Suprapubic skin (tissue), 4 donors: ENCODE data around the gene JMJD4. TPM values are rescaled to one million over a fixed set of nuclear protein-coding genes. Genes with fewer than 3 reads are reported as not detected.

ENCODE experiments used
- DNase-seq, 2 donors: peaks; one replicate each; pipeline ENCODE4 v3.0.0-alpha.2; 2019; ENCODE audit warnings: low spot score in 2 of 2
- H3K27ac ChIP-seq: fragments of 200-600 bp; sonication (generic); one replicate; pipeline ENCODE4 v1.5.1; 2019
- H3K27me3 ChIP-seq: fragments of 200-600 bp; sonication (generic); one replicate; pipeline ENCODE4 v1.5.1; 2019
- H3K36me3 ChIP-seq: fragments of 200-600 bp; sonication (generic); one replicate; pipeline ENCODE4 v1.5.1; 2019
- H3K4me1 ChIP-seq: fragments of 200-600 bp; sonication (generic); one replicate; pipeline ENCODE4 v1.5.1; 2019
- H3K4me3 ChIP-seq: fragments of 200-600 bp; sonication (generic); one replicate; pipeline ENCODE4 v1.5.1; 2019; ENCODE audit warnings: mild to moderate bottlenecking
- H3K9me3 ChIP-seq: fragments of 200-600 bp; sonication (generic); one replicate; pipeline ENCODE4 v1.5.1; 2019
- EP300 ChIP-seq: sonication (generic); formaldehyde crosslinking; IDR thresholded peaks from one replicate; pipeline ENCODE4 v1.6.1; 2017; ENCODE audit warnings: antibody characterized with exemption
- POLR2A ChIP-seq, 2 donors: fragments of 450-650 bp; IDR thresholded peaks; one replicate each; pipeline ENCODE4 v1.6.1; 2017; ENCODE audit warnings: antibody characterized with exemption in 2 of 2, mild to moderate bottlenecking in 2 of 2, moderate library complexity in 2 of 2
- POLR2AphosphoS5 ChIP-seq, 3 donors: sonication (generic); formaldehyde crosslinking; IDR thresholded peaks; one replicate each; pipeline ENCODE4 v1.6.1; 2017; ENCODE audit warnings: antibody characterized with exemption in 3 of 3
- WGBS: methylation state at CpG from one replicate; pipeline ENCODE4 v1.1.5; 2018; 5-methylcytosine and 5-hydroxymethylcytosine counted together
- total RNA-seq, 4 donors: library from RNA; depleted of rRNA; stranded (reverse); fragments of >200 nt; gene quantifications; one replicate each; pipeline ENCODE4 v1.1.0, GENCODE V29; 2016
- TF ChIP-seq, protein P1 (sequence below), 2 donors: fragments of 200-600 bp in 1 of 2; fragments of 450-650 bp in 1 of 2; sonication (generic) in 1 of 2; IDR thresholded peaks; one replicate each; pipeline ENCODE4 v1.5.1; 2016 to 2019; ENCODE audit warnings: antibody characterized with exemption in 2 of 2, mild to moderate bottlenecking in 1 of 2, moderate library complexity in 1 of 2

The JMJD4 gene
- total RNA-seq, 4 donors from 2014 or later: 9.9 to 24.2 (median 16.5) TPM

- H3K9me3 ChIP-seq: no peaks in the 10 kb centered on the region
- H3K4me1 ChIP-seq: peaks cover 6% of the 10 kb centered on the region
- no peaks in the 10 kb centered on the region for H3K27me3 ChIP-seq
- H3K36me3 ChIP-seq: peaks cover 44% of the 10 kb centered on the region
- no peak overlapping the region for H3K4me3 ChIP-seq
- H3K27ac ChIP-seq: no peak overlapping the region
- DNase-seq: no peak
- no peak for TF ChIP-seq POLR2A (IDR thresholded peaks at IDR 0.05)
- TF ChIP-seq, protein P1, sequence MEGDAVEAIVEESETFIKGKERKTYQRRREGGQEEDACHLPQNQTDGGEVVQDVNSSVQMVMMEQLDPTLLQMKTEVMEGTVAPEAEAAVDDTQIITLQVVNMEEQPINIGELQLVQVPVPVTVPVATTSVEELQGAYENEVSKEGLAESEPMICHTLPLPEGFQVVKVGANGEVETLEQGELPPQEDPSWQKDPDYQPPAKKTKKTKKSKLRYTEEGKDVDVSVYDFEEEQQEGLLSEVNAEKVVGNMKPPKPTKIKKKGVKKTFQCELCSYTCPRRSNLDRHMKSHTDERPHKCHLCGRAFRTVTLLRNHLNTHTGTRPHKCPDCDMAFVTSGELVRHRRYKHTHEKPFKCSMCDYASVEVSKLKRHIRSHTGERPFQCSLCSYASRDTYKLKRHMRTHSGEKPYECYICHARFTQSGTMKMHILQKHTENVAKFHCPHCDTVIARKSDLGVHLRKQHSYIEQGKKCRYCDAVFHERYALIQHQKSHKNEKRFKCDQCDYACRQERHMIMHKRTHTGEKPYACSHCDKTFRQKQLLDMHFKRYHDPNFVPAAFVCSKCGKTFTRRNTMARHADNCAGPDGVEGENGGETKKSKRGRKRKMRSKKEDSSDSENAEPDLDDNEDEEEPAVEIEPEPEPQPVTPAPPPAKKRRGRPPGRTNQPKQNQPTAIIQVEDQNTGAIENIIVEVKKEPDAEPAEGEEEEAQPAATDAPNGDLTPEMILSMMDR (IDR thresholded peaks at IDR 0.05): no peak
- TF ChIP-seq POLR2AphosphoS5 (IDR thresholded peaks at IDR 0.05): no peak
- TF ChIP-seq EP300: no peak
- WGBS: 97% methylated on average over 6 of the region's 6 CpGs
These were observed 33.5 kb upstream of the JMJD4 start for GRCh38 chr1:227768640-227769039.

- 88% methylated on average over 6 of the region's 7 CpGs for WGBS
- H3K9me3 ChIP-seq: no peaks in the 10 kb centered on the region
These were observed 33.0 kb upstream of the JMJD4 start for GRCh38 chr1:227768125-227768439.

GRCh38 chr1:227767401-227768124 lies 32.5 kb upstream of the JMJD4 start:
- H3K4me3 ChIP-seq: no peak overlapping the region
- no peak for TF ChIP-seq POLR2AphosphoS5 (IDR thresholded peaks at IDR 0.05)
- TF ChIP-seq EP300: no peak
- TF ChIP-seq, protein P1 (IDR thresholded peaks at IDR 0.05): no peak
- TF ChIP-seq POLR2A (IDR thresholded peaks at IDR 0.05): no peak
- H3K4me1 ChIP-seq: peaks cover 17% of the 10 kb centered on the region
- H3K9me3 ChIP-seq: no peaks in the 10 kb centered on the region
- DNase-seq: no peak
- WGBS: 82% methylated on average over 5 of the region's 6 CpGs
- peaks cover 44% of the 10 kb centered on the region for H3K36me3 ChIP-seq
- no peak overlapping the region for H3K27ac ChIP-seq
- H3K27me3 ChIP-seq: no peaks in the 10 kb centered on the region

More at GRCh38 chr1:227768125-227768439, 33.0 kb upstream of the JMJD4 start:
- Histone ChIP-seq H3K36me3 (peaks cover 44% of the 10 kb centered on the region), H3K4me1 (peaks cover 12% of the 10 kb centered on the region), H3K27ac (no peak overlapping the region), H3K27me3 (no peaks in the 10 kb centered on the region), H3K4me3 (no peak overlapping the region)
- DNase-seq: no peak
- no peak for TF ChIP-seq POLR2AphosphoS5 (IDR thresholded peaks at IDR 0.05)
- TF ChIP-seq POLR2A (IDR thresholded peaks at IDR 0.05): no peak
- TF ChIP-seq EP300: no peak
- TF ChIP-seq, protein P1 (IDR thresholded peaks at IDR 0.05): no peak

- Histone ChIP-seq H3K9me3 (no peaks in the 10 kb centered on the region), H3K36me3 (peaks cover 44% of the 10 kb centered on the region), H3K4me3 (no peak overlapping the region), H3K27me3 (no peaks in the 10 kb centered on the region), H3K4me1 (peaks cover 25% of the 10 kb centered on the region), H3K27ac (no peak overlapping the region)
- TF ChIP-seq POLR2A (IDR thresholded peaks at IDR 0.05): no peak
- 76% methylated on average over 16 of the region's 19 CpGs for WGBS
- DNase-seq: peak in 1 of 2 donors; percentile 64
These were observed 31.7 kb upstream of the JMJD4 start for GRCh38 chr1:227766653-227767277.

GRCh38 chr1:227766015-227766634 lies 31.0 kb upstream of the JMJD4 start:
- H3K27ac ChIP-seq: no peak overlapping the region
- 81% methylated on average over 12 of the region's 17 CpGs for WGBS
- peaks cover 46% of the 10 kb centered on the region for H3K36me3 ChIP-seq
- peaks cover 25% of the 10 kb centered on the region for H3K4me1 ChIP-seq
- no peaks in the 10 kb centered on the region for H3K9me3 ChIP-seq
- H3K27me3 ChIP-seq: no peaks in the 10 kb centered on the region
- TF ChIP-seq POLR2A (IDR thresholded peaks at IDR 0.05) (no peak), EP300 (no peak), POLR2AphosphoS5 (IDR thresholded peaks at IDR 0.05) (no peak)
- TF ChIP-seq, protein P1 (IDR thresholded peaks at IDR 0.05): no peak
- no peak overlapping the region for H3K4me3 ChIP-seq
- DNase-seq: peak in 1 of 2 donors; percentile 74
